Erythroblast (primary cell): ENCODE results near the gene FKBP8.
A peak's percentile ranks its signal among the peaks of the same experiment; 100 is the strongest.

Experiments
- GATA1 ChIP-seq: IDR thresholded peaks from 2 replicates; pipeline ENCODE4 v1.6.1; 2011; ENCODE audit warnings: low read depth, mild to moderate bottlenecking, control low read depth, low read length, moderate library complexity
- POLR2A ChIP-seq: IDR thresholded peaks from 2 replicates; pipeline ENCODE4 v1.6.1; 2011; ENCODE audit warnings: mild to moderate bottlenecking, low read length

- TF ChIP-seq POLR2A (peak; percentile 91), GATA1 (no peak)
Observed at GRCh38 chr19:18571564-18572344, 28.4 kb upstream of the FKBP8 start, which contains the start of gene UBA52.
